A673 (cell line): ENCODE results near the gene ACOT12.

Experiments
- CTCF ChIP-seq: fragments of 300-800, 200-600 bp; sonication (generic); conservative IDR thresholded peaks from 2 replicates; pipeline ENCODE4 v1.5.1; 2017; ENCODE audit warnings: low read depth, mild to moderate bottlenecking, antibody characterized with exemption, low read length, moderate library complexity, mixed read lengths
- EZH2 ChIP-seq: fragments of 200-600 bp; sonication (generic); IDR thresholded peaks from 2 replicates; pipeline ENCODE4 v1.6.1; 2017; ENCODE audit warnings: borderline replicate concordance, low read depth, mild to moderate bottlenecking, mixed read lengths, antibody characterized with exemption, low read length; ENCODE audit not compliant: poor library complexity, severe bottlenecking

- TF ChIP-seq EZH2 (no peak), CTCF (no peak)
These were observed 103.8 kb downstream of the ACOT12 start for GRCh38 chr5:81290146-81290545.
